HFF-Myc (cell line): ENCODE measurements around the gene ALLC.
"Not testable (repeated sequence)": the region's sequence is repeated elsewhere in the genome, so short reads cannot be mapped to it uniquely, and the experiment has no call there.

ENCODE experiments used
- DNase-seq: peaks from one replicate; pipeline ENCODE4 v3.0.0-alpha.2; 2011; ENCODE audit warnings: low read depth; ENCODE audit errors: extremely low read depth
- H3K4me3 ChIP-seq: replicated peaks from 2 replicates; pipeline ENCODE4 v1.5.1; 2011; ENCODE audit warnings: low read depth, mild to moderate bottlenecking, control low read depth, low read length
- TF ChIP-seq, protein P1 (sequence below): IDR thresholded peaks from 2 replicates; pipeline ENCODE4 v1.5.1; 2012; ENCODE audit warnings: mild to moderate bottlenecking, low read depth, low read length, control low read depth; ENCODE audit errors: missing control alignments

ALLC gene

DNA sequence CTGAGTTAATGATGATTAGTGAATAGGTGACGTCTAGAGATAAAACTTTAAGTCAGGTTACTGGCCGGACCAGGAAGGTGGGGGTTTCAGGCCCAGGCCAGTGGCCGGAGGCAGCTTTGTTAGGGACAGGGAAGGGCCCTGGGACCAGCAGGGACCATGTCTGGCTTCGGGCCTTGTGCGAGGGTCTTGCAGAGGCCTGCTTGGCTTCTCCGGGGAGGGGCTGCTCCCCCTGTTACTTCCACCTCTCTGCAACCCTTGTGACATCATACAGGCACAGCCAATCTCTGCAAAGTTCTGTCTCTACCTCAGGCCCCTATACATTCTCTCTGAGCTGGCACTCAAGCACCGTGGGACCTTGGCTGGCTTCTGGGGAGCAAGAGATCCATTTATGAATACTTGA, at the start of gene ALLC:
TSS of gene ALLC (plus strand) at position 320 of the 400 bp plus-strand sequence. CDS start 12,958 bp downstream, outside the sequence.
- DNase-seq: no peak
- H3K4me3 ChIP-seq: no peak within 1 kb of the TSS
- TF ChIP-seq, protein P1, sequence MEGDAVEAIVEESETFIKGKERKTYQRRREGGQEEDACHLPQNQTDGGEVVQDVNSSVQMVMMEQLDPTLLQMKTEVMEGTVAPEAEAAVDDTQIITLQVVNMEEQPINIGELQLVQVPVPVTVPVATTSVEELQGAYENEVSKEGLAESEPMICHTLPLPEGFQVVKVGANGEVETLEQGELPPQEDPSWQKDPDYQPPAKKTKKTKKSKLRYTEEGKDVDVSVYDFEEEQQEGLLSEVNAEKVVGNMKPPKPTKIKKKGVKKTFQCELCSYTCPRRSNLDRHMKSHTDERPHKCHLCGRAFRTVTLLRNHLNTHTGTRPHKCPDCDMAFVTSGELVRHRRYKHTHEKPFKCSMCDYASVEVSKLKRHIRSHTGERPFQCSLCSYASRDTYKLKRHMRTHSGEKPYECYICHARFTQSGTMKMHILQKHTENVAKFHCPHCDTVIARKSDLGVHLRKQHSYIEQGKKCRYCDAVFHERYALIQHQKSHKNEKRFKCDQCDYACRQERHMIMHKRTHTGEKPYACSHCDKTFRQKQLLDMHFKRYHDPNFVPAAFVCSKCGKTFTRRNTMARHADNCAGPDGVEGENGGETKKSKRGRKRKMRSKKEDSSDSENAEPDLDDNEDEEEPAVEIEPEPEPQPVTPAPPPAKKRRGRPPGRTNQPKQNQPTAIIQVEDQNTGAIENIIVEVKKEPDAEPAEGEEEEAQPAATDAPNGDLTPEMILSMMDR: no peak

GRCh38 chr2:3608373-3609278, 49.4 kb upstream of the ALLC start:
- H3K4me3 ChIP-seq: no peak overlapping the region
- DNase-seq: no peak
- TF ChIP-seq, protein P1: no peak

DNA sequence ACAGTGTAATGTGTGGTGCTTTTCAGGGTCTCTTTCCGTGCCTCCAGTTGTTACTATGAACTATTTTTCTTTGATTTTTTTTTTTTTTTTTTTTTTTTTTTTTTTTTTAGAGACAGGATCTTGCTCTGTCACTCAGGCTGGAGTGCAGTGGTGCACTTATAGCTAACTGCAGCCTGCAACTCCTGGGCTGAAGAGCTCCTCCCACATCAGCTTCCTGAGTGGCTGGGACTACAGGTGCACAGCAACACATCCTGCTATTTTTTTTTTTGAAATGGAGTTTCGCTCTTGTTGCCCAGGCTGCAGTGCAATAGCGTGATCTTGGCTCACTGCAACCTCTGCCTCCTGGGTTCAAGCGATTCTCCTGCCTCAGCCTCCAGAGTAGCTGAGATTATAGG, 48.7 kb upstream of the ALLC start:
- H3K4me3 ChIP-seq, DNase-seq: not testable (repeated sequence)

DNA sequence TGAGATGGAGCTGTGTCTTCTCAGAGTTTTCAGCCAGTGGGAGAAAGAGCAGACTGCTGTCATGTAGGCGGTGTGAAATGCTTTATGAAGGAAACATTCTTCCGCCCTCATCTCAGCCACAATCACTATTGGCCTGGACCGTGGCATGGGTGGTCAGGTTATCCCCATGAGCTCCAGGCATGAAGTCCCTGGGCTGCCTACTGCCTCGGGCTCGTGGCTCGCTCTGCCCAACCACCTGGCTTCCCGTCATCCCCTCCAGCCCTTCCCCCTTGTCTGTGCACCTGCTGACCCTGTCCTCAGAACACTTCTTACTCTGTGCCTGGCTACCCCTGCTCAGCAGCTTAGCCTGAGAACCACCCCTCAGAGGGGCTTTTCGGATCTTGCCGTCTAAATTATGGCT, 47.6 kb upstream of the ALLC start:
- TF ChIP-seq, protein P1: no peak
- no peak overlapping the region for H3K4me3 ChIP-seq
- DNase-seq: no peak

DNA sequence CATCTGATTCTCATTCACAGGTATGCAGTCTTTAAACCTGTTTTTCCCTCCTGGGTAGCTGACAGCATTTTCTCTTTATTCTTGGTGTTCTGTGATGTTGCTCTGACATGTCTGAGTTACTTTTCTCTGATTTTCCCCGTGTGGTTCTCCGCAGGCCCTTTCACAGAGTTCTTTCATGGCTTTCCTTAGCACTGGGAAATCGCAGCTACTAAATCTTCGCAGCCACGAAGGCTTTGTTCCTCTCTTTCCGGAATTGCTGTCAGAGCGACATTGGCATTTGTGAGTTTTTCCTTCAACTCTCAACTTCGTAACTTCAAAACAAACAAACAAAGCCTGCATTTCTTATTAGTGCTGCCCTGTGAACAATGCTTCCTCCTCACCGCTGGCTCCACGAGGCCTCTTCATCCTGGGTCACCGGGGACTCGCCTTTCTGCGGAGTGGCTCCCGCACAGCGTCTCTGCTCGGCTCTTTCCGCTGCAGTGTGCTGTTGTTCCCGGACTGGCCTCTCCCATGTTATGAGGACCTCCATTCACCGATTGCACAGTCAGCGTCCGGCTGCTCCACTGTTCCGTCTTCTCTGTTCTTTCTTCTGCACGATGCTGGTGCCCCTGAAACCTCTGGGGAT, 47.0 kb upstream of the ALLC start:
- no peak for DNase-seq
- H3K4me3 ChIP-seq: no peak overlapping the region
- TF ChIP-seq, protein P1: no peak

DNA sequence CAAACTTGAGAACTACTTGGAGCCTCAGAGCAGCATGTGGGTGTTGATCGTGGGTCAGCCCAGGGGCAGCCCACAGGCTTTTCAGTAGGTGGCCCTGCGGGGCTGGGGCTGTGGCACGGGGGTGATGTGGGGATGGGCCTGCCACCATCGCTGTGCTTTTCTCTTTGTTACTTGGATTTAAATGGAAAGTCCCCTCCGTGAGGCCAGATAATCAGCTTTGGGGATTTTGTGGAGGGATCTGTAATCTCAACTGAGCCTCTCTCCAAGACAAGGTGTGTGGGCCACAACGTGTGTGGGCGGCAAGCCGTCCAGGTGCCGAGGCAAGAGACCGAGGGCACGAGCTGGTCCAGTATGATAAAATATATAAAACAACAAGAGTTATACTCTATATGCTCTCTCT, 46.4 kb upstream of the ALLC start:
- H3K4me3 ChIP-seq: no peak overlapping the region
- TF ChIP-seq, protein P1: no peak
- DNase-seq: no peak
